NCI-H1092 (cell line): ENCODE measurements around the gene RNH1.

Source experiments
- DNase-seq: peaks from one replicate; lab custom pipeline; 2025; lab: John Stamatoyannopoulos, UW

RNH1 gene

DNA sequence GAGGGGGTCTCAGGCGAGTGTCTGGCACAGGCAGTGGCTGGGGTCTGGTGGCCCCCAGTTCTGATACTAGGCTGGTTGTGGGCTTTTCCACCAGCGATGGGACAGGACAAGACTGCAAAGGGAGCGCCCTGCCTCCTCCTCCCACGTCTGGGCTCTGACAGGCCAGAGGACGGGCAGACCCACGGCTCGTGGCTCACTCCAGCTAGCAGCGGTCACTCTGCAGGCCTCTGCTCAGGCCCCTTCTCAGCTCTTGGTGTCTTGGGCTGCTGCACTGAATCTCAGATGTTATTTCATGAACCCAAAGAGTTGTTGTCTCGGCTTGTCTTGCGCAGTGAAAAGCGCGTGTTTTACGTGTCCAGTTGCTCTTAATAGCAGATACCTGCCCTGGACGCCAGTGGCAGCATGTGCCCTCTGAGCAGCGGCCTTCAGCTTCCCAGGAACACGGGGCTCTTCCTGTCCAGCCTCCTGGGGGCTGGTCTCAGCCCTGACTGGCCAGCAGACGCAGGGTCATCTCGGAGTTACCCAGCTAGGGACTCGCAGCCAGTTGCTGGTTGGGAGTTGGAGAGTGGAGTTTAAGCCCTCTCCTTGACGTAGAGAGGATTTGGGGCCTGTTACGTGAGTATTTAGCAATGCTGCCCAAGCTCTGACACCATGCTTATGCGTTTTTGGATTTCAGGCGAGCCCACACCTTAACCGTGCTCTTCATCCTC lies 47.4 kb downstream of the RNH1 start:
- DNase-seq, result no peak

- no peak for DNase-seq
Observed at GRCh38 chr11:457111-457760, 49.8 kb downstream of the RNH1 start.

GRCh38 chr11:456533-456932 lies 50.5 kb downstream of the RNH1 start:
- no peak for DNase-seq

DNA sequence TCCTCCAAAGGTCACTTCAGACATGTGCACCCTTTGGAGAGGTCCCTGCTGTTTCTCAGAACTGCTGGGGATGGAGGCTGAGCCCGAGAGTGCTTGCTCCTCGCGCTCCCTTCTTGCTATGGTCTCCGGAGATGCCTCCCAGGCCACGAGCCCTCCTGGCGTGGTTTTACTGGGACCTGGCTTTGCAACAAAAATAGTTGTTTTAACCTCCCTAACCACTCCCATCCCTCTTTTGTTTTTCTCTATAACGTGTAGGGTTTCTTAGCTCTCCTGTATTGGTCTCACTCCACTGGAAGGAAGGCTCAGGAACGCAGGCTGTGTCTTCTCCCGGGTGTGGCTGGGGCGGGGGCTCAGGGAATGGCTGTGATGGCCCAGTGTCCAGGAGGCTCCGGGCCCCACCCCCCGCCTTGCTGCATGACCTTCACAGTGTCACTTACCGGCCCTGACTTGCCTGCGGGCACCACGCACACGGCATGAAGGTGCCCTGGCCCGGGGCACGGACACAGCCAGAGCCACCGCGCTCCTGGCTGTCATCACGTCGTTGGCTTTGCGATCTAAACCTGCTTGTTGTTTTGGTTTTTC lies 51.4 kb downstream of the RNH1 start:
- DNase-seq, result no peak

DNA sequence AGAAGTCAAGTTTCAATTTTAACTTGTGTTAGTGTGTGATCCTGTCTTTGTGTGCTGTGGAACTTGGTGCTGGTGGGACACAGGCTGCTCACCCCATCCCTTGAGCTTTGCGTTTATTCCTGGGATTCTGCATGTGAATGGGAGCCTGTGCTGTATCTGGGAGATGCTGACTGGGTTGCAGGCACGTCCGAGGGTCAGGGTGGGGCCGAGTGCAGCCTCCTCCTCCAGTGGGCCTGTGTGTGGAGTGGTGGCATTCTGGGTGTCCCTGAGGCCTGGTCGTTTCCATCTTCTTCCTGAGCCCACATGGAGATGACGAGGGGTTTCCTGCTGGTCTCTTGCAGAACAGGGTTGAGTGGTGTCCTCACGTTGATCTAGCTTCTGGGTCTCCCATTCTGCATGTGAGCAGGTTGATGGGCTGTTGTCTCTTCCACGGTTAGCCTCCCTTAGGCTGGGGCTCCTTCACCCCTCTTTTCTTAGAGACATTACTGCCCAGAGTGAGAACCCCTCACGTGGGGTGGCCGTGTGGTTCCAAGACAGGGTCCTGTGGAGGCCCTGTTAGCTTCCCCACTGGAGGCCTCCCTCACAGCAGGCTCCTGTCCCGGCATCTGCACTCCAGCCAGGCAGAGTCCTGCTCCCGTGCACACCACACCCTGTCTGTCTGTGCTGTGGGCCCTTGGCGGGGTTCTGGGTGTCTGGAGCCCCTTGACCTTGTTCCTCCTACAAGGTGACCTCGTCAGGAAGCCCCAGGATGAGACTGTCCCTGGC lies 52.1 kb downstream of the RNH1 start:
- no peak for DNase-seq

GRCh38 chr11:454043-454442 lies 53.0 kb downstream of the RNH1 start:
- DNase-seq, result no peak

GRCh38 chr11:453564-453963 lies 53.5 kb downstream of the RNH1 start:
- no peak for DNase-seq

GRCh38 chr11:452916-453527 lies 54.0 kb downstream of the RNH1 start:
- DNase-seq, result no peak

DNA sequence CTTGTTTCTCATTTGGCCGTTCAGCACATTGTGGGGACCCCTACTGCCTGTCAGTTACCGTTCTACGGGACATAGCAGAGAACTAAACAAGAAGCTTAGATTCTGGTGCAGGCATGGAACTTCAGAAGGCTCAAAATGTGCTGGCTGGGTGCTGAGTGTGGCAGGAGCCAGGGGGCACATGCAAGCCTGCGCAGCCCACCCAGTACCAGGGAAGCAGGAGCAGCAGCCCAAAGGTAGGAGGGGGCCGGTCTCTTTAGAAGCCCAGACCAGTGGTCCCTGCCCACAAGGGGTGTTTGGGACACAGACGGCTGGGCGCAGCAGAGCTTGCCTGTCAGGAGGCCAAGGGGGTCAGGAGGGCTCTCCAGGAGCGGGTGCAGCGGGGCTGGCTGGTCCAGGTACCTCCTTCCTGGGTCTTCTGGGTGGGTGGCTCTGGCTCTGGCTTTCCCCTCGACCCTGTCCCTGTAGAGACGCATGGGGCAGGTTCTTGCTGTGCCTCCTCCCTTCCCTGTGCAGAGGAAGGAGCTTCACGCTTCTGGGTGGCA lies 54.8 kb downstream of the RNH1 start:
- DNase-seq, result no peak

GRCh38 chr11:451738-452137 lies 55.3 kb downstream of the RNH1 start:
- DNase-seq, result no peak

DNA sequence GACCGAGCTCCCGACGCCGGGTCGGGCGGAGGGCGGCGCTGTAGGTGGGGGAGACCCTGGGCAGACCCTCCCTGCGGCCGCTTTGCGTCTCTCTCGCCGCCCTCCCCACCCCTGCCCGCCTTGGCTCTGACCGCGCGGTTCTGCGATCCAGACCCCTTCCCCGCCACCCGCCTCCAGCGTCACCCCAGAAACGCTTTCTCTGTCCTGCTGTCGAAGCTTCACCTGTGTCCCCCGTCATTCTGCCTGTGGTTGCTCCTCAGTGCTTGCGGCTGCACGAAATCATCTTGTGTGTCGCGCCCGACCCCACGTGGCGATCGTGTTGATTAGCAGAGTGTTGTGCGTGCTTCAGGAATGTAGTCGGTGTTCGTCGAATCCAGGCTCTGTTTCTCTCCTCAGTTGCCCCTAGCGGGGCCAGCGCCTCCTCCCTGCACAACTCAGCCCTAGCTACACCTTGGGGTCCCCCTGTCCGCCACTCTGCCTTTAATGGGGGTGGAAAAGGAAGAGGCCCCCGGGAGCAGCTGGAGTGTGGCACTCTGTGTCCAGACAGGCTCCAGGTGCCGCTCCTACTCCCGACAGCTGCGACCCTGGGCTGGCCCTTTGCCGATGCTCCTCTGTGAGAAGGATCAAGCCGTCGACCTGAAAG lies 56.1 kb downstream of the RNH1 start:
- peak; percentile 16 for DNase-seq

- peak; percentile 94 for DNase-seq
Observed at GRCh38 chr11:449889-450808, 56.9 kb downstream of the RNH1 start, which contains the start of gene PTDSS2. Gene PTDSS2 (plus strand): TSS chr11:450279. CDS start chr11:450456, 177 bp downstream.

- peak; percentile 94 for DNase-seq
Observed at GRCh38 chr11:447923-448731, 58.9 kb downstream of the RNH1 start.

GRCh38 chr11:446891-447290 lies 60.2 kb downstream of the RNH1 start:
- DNase-seq, result no peak

DNA sequence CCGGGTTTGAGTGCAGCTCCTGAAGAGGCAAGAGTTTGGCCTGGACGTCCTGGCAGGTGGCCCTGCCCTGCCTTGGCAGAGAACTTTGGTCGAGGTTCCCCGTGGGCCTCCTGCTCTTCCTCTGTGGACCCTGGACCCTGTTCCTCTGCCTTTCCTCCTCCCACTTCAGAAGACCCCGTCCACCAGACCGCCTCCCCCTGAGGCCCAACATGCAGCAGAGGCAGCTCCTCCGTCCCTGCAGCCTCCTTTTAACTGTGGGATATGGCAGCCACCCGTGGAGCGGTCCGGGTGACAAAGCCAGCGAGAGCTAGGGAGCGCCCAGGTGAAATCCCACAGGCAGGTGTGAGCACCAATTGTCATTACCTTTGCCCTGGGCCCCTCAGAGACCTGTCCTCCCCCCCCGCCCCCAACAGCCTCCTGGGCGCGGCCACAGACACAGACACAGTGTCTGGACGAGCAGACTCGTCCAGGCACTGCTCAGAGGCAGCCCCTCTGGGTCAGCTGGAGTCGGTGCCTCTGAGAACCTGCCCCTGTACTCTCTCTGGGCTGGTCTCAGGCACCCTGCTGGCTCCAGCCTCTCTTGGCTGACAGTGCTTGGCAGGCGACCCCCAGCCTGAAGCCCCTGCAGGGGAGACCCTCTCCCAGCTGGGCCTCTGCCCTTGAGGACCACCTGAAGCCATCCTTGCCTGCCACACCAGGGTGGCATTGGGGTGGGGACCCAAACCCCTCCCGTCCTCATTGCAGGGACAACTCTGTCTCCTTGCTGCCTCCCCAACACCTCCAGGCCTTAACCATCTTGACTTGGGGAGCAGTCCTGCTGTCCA lies 61.1 kb downstream of the RNH1 start:
- no peak for DNase-seq
